Motor neuron (in vitro differentiated cells): ENCODE data around the gene EPHX1. TPM values are rescaled to one million over a fixed set of nuclear protein-coding genes. Genes with fewer than 3 reads are reported as not detected.

ENCODE experiments used
- ATAC-seq, 8 experiments: fragments of 200-7000 bp; cut with Tn5 transposase; replicated peaks in 6 of 8; 2 replicates each; pipeline ENCODE4 v1.8.0; 2021; ENCODE audit warnings: mild to moderate bottlenecking in 8 of 8, moderate library complexity in 8 of 8
- H3K27ac ChIP-seq, 2 donors: fragments of 250-450 bp; sonication (Bioruptor Pico); 2 replicates each; pipeline ENCODE4 v1.9.0; 2021; ENCODE audit warnings: antibody characterized with exemption in 2 of 2, mild to moderate bottlenecking in 2 of 2, moderate library complexity in 1 of 2
- H3K4me1 ChIP-seq, 2 donors: fragments of 250-450 bp; sonication (Bioruptor Pico); replicated peaks in 1 of 2; 2 replicates each; pipeline ENCODE4 v1.6.1; 2021; ENCODE audit warnings: antibody characterized with exemption in 2 of 2, mild to moderate bottlenecking in 2 of 2, moderate library complexity in 1 of 2
- H3K4me3 ChIP-seq, 5 donors: fragments of 250-450 bp; sonication (Bioruptor Pico); 2 replicates each; pipeline ENCODE4 v1.9.0; 2021; ENCODE audit warnings: antibody characterized with exemption in 5 of 5, mild to moderate bottlenecking in 5 of 5, moderate library complexity in 4 of 5
- WGBS, 10 experiments: fragments of 450-650 bp; shearing (Covaris generic); methylation state at CpG; one replicate each; pipeline ENCODE4 v1.0.0; 2022; 5-methylcytosine and 5-hydroxymethylcytosine counted together
- in situ Hi-C, 9 experiments: fragments of 400-800 bp; cut with MboI; loops; one replicate each; pipeline ENCODE4 v1.15.0; 2021; ENCODE audit warnings: low sequenced_read_pairs in 9 of 9, low pct_unique_long_range_greater_than_20kb in 2 of 9; ENCODE audit not compliant: unreplicated experiment in 9 of 9
- total RNA-seq, 8 experiments: library from RNA; unstranded; fragments of 300-600 nt; gene quantifications; 2 replicates each; pipeline versions ENCODE4 v1.2.3 to v1.2.4, GENCODE V29; 2022

EPHX1 gene
- total RNA-seq, 8 experiments from 2014 or later: 8.1 to 56.2 (median 12.2) TPM

GRCh38 chr1:225866061-225866837, 56.3 kb downstream of the EPHX1 start:
- WGBS, 10 experiments: 60 to 100% (median 93%) methylated on average over 1 to 6 of the region's 8 CpGs; no CpG with 5 or more reads in 1 of the 10 experiments
- no peak overlapping the region for H3K4me3 ChIP-seq
- H3K4me1 ChIP-seq: peaks cover 3 to 7% of the 10 kb centered on the region in 2 donors
- no peak overlapping the region for H3K27ac ChIP-seq
- in situ Hi-C loops: loop anchor here in 1 of 9 experiments (25.0 kb wide), 1 partner anchor 104 kb away; no protein-coding TSS in a partner anchor
- peak in 1 of 8 experiments; percentile 29 for ATAC-seq

DNA sequence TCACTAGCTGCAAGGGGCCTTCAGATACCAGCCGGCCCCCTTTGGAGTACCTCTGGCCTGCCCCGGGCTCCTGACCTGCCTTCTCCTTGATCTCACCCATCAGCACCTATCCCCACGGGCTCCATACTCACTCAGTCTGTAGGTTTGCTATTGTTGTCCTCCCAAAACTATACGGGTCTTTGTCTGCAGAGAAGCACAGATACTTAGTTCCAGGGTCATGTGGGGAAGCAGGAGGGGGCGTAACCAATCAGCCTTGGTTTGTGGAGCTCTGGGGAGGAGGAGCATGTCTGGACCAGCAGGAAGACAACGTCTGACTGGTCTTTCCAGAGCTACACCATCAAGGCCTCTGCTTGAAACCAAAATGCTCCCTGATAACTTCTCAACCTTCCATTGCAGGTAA, 57.1 kb downstream of the EPHX1 start:
- WGBS, 10 experiments: 54 to 91% (median 67%) methylated on average over 2 to 4 of the region's 6 CpGs; no CpG with 5 or more reads in 6 of the 10 experiments
- peaks cover 3 to 12% of the 10 kb centered on the region in 2 donors for H3K4me1 ChIP-seq
- no peak overlapping the region for H3K27ac ChIP-seq
- in situ Hi-C loops: loop anchor here in 1 of 9 experiments (25.0 kb wide), 1 partner anchor 105 kb away; no protein-coding TSS in a partner anchor
- H3K4me3 ChIP-seq: no peak overlapping the region
- ATAC-seq: no peak

- H3K27ac ChIP-seq: no peak overlapping the region
- no peak overlapping the region for H3K4me3 ChIP-seq
- in situ Hi-C loops: loop anchor here in 1 of 9 experiments (25.0 kb wide), 1 partner anchor 106 kb away; no protein-coding TSS in a partner anchor
- ATAC-seq: no peak
- 80 to 100% (median 89%) methylated on average over 1 to 8 of the region's 8 CpGs; no CpG with 5 or more reads in 2 of the 10 experiments for WGBS, 10 experiments
- H3K4me1 ChIP-seq: peaks cover 3 to 12% of the 10 kb centered on the region in 2 donors
These were observed 58.9 kb downstream of the EPHX1 start for GRCh38 chr1:225868631-225869330.

- H3K4me3 ChIP-seq: no peak overlapping the region
- no peak overlapping the region for H3K27ac ChIP-seq
- ATAC-seq: peak in 3 of 8 experiments; percentile 45 to 79 (median 55)
- in situ Hi-C loops: loop anchor here in 1 of 9 experiments (25.0 kb wide), 1 partner anchor 109 kb away; no protein-coding TSS in a partner anchor
- peaks cover 0 to 12% of the 10 kb centered on the region in 2 donors for H3K4me1 ChIP-seq
- 48 to 100% (median 65%) methylated on average over 1 to 3 of the region's 3 CpGs; no CpG with 5 or more reads in 5 of the 10 experiments for WGBS, 10 experiments
These were observed 61.0 kb downstream of the EPHX1 start for GRCh38 chr1:225870911-225871310.

- peaks cover 0 to 12% of the 10 kb centered on the region in 2 donors for H3K4me1 ChIP-seq
- ATAC-seq: peak in 2 of 8 experiments; percentile 26 to 53
- no peak overlapping the region for H3K4me3 ChIP-seq
- H3K27ac ChIP-seq: no peak overlapping the region
- 71 to 100% (median 83%) methylated on average over 1 to 9 of the region's 11 CpGs; no CpG with 5 or more reads in 1 of the 10 experiments for WGBS, 10 experiments
- in situ Hi-C loops: loop anchor here in 1 of 9 experiments (25.0 kb wide), 1 partner anchor 109 kb away; no protein-coding TSS in a partner anchor
These were observed 61.6 kb downstream of the EPHX1 start for GRCh38 chr1:225871359-225872074.

DNA sequence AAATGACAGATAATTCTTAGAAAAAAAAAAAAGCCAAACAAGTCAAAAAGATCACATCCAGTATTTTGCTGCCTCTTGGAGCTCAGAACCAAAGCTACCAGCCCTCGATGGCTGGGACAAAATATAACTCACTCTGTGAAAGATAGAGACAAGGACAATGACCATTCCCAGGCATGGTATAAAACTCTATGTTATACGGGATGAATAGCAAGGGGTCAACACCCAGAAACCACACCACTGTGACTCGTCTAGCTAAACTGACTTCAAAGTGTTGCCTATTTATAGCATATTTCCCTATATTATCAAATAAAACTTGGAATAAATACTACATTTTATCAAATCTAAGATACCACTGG, 62.1 kb downstream of the EPHX1 start:
- ATAC-seq: no peak
- H3K4me3 ChIP-seq: no peak overlapping the region
- in situ Hi-C loops: loop anchor here in 1 of 9 experiments (25.0 kb wide), 1 partner anchor 110 kb away; no protein-coding TSS in a partner anchor
- peaks cover 0 to 12% of the 10 kb centered on the region in 2 donors for H3K4me1 ChIP-seq
- no peak overlapping the region for H3K27ac ChIP-seq
- WGBS, 10 experiments: 35 to 84% (median 66%) methylated on average over 1 to 3 of the region's 3 CpGs

- ATAC-seq: no peak
- Histone ChIP-seq H3K4me3 (no peak overlapping the region), H3K4me1 (peaks cover 0 to 12% of the 10 kb centered on the region in 2 donors), H3K27ac (no peak overlapping the region)
- 80 to 97% (median 90%) methylated on average over 1 to 10 of the region's 10 CpGs; no CpG with 5 or more reads in 3 of the 10 experiments for WGBS, 10 experiments
- in situ Hi-C loops: loop anchor here in 1 of 9 experiments (25.0 kb wide), 1 partner anchor 111 kb away; no protein-coding TSS in a partner anchor
These were observed 63.4 kb downstream of the EPHX1 start for GRCh38 chr1:225873281-225873850.

GRCh38 chr1:225874431-225874830, 64.5 kb downstream of the EPHX1 start:
- no peak overlapping the region for H3K27ac ChIP-seq
- no peak for ATAC-seq
- WGBS, 10 experiments: 80 to 100% (median 90%) methylated on average over 1 to 11 of the region's 11 CpGs; no CpG with 5 or more reads in 3 of the 10 experiments
- H3K4me1 ChIP-seq: peaks cover 0 to 12% of the 10 kb centered on the region in 2 donors
- in situ Hi-C loops: loop anchor here in 1 of 9 experiments (25.0 kb wide), 1 partner anchor 112 kb away; no protein-coding TSS in a partner anchor
- H3K4me3 ChIP-seq: no peak overlapping the region

DNA sequence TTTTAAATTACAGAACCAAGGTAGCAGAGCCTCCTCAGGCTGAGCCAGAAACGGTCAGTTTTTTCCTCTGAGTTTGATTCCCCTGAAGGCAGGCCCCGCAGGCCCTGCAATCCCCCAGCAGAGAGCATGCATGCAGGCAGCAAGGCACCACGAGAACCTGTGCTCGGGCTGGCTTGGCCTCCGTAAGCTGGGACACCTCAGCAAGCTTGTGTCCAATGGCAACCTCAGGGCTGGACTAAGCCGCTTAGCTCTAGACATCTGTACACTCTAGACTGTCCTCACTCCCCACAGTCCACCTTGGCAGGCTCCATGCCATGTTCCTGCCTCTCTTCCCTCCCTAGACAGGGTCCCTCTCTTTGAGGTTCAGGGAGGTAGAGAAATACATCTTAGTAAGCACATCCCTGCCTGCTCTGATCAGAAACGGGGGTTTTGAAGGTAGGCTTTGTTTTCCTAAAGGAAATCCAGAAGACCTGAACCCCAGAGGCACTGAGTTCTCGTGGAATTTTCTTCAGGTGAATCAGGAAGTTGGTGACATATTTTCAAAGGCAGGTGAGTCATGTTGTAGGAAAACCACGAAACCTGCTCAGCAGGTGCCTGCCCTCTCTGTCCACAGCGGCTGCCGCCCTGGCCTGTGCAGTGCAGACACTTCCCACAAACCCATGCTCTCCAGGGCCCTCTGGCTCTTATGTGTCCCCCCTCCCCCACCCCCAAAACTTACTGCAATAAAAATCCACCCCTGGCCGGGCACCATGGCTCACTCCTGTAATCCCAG, 65.3 kb downstream of the EPHX1 start:
- in situ Hi-C loops: no loop called here
- Histone ChIP-seq H3K4me3 (no peak overlapping the region), H3K27ac (no peak overlapping the region), H3K4me1 (peaks cover 0 to 12% of the 10 kb centered on the region in 2 donors)
- 88 to 100% (median 100%) methylated on average over 1 to 11 of the region's 12 CpGs; no CpG with 5 or more reads in 4 of the 10 experiments for WGBS, 10 experiments
- no peak for ATAC-seq

DNA sequence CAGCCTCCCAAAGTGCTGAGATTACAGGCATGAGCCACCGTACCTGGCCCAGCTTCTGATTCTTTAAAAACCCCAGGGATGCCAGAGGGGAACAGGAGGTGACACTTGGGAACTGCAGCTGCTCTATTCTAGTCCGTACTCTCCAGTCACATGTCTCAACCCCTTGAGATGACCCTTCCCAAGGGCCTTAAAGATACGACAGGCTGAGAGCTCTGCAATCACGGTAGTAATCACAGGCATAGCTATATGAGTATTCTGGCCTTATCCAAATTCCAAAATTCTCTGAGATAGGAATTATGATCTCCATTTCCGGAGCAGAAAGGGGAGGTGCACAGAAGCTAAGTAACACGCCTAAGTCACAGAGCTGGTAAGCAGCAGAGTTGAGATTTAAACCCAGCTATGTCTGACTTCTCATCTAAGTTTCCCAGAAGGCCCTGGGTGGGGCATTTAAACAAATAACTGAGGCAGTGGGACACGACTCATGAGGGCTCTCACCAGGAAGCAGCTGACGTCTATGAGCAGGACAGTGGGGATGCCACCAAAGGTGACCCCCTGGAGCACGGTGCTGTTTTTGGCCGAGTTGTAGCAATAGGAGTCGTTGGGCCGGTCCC, 67.1 kb downstream of the EPHX1 start:
- 40 to 100% (median 91%) methylated on average over 1 to 12 of the region's 12 CpGs; no CpG with 5 or more reads in 2 of the 10 experiments for WGBS, 10 experiments
- Histone ChIP-seq H3K4me1 (peaks cover 10 to 13% of the 10 kb centered on the region in 2 donors), H3K4me3 (no peak overlapping the region), H3K27ac (no peak overlapping the region)
- ATAC-seq: no peak
- in situ Hi-C loops: no loop called here

DNA sequence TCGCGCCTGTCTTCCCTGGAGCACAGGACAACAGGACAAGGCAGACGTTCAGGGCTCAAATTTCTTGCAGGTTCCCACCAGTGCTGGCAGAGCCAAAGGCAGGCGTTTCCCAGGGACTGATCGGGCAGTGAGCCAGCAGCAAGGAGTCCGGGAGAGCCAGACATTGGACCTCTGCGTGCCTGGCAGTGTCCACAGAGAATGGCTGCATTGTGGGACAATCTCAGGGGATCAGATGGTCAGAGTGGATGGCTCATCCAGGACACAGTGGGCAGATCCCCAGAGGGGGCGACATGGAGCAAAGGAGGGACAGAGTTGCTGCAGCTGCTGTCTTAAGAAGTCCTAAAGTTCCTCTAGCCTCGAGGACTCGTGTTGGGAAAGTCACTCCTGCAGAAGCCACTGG, 67.7 kb downstream of the EPHX1 start:
- 0 to 75% (median 52%) methylated on average over 1 to 6 of the region's 10 CpGs; no CpG with 5 or more reads in 3 of the 10 experiments for WGBS, 10 experiments
- in situ Hi-C loops: no loop called here
- H3K27ac ChIP-seq: no peak overlapping the region
- peak; percentile 25 to 74 (median 37) for ATAC-seq
- no peak overlapping the region for H3K4me3 ChIP-seq
- H3K4me1 ChIP-seq: peaks cover 10 to 13% of the 10 kb centered on the region in 2 donors
